Keratinocyte (primary cell): ENCODE data around the gene ALDOB.

ENCODE experiments used
- CTCF ChIP-seq, 3 experiments: IDR thresholded peaks in 1 of 3; conservative IDR thresholded peaks in 1 of 3; optimal IDR thresholded peaks in 1 of 3; 2 replicates in 2 of 3; 3 replicates in 1 of 3; pipeline versions ENCODE3 to v1.5.1; 2011; ENCODE audit warnings: low read length in 3 of 3, mild to moderate bottlenecking in 3 of 3, moderate library complexity in 2 of 3, control low read depth in 1 of 3, inconsistent platforms in 1 of 3; ENCODE audit not compliant: insufficient read depth in 2 of 3; ENCODE audit errors: extremely low read depth in 1 of 3
- EZH2 ChIP-seq: IDR thresholded peaks from one replicate; pipeline ENCODE4 v1.6.1; 2012; ENCODE audit warnings: inconsistent platforms, mild to moderate bottlenecking, low read length, moderate library complexity

- TF ChIP-seq EZH2, result no peak
- TF ChIP-seq CTCF (optimal IDR thresholded peaks at IDR 0.05 in 1 of 3, IDR thresholded peaks at IDR 0.05 in 1 of 3, conservative IDR thresholded peaks at IDR 0.05 in 1 of 3; ENCODE audit: extremely low read depth in 1 of 3, insufficient read depth in 2 of 3, low read length in 3 of 3), result no peak
These were observed 26.5 kb downstream of the ALDOB start for GRCh38 chr9:101409079-101409477.
